Hepatocyte (in vitro differentiated cells): ENCODE results near the gene TFG. TPM values are rescaled to one million over a fixed set of nuclear protein-coding genes. Genes with fewer than 3 reads are reported as not detected.

Experiments
- DNase-seq: peaks from one replicate; pipeline ENCODE4 v3.0.0-alpha.2; 2016; ENCODE audit warnings: low spot score
- H2AFZ ChIP-seq: fragments of 200-600 bp; sonication (generic); 2 replicates; pipeline ENCODE4 v1.6.0; 2016; ENCODE audit warnings: antibody characterized with exemption, mild to moderate bottlenecking
- H3K27ac ChIP-seq: fragments of 200-600 bp; sonication (generic); 2 replicates; pipeline ENCODE4 v1.5.1; 2016; ENCODE audit warnings: mild to moderate bottlenecking
- H3K27me3 ChIP-seq: fragments of 200-600 bp; sonication (generic); 2 replicates; pipeline ENCODE4 v1.6.1; 2016
- H3K36me3 ChIP-seq: fragments of 200-600 bp; sonication (generic); replicated peaks from 2 replicates; pipeline ENCODE4 v1.5.1; 2016; ENCODE audit warnings: low read depth; ENCODE audit not compliant: insufficient read depth
- H3K4me1 ChIP-seq: fragments of 200-600 bp; sonication (generic); 2 replicates; pipeline ENCODE4 v1.5.1; 2016; ENCODE audit warnings: mild to moderate bottlenecking, moderate library complexity; ENCODE audit not compliant: insufficient read depth
- H3K4me2 ChIP-seq: fragments of 200-600 bp; sonication (generic); 2 replicates; pipeline ENCODE4 v1.6.0; 2016
- H3K4me3 ChIP-seq: fragments of 200-600 bp; sonication (generic); 2 replicates; pipeline ENCODE4 v1.5.1; 2016; ENCODE audit warnings: mild to moderate bottlenecking
- H3K79me2 ChIP-seq: fragments of 200-600 bp; sonication (generic); 2 replicates; pipeline ENCODE4 v1.6.0; 2017; ENCODE audit warnings: mild to moderate bottlenecking
- H3K9me2 ChIP-seq: fragments of 200-600 bp; sonication (generic); replicated peaks from 2 replicates; pipeline ENCODE4 v1.6.0; 2017; ENCODE audit warnings: mild to moderate bottlenecking; ENCODE audit not compliant: insufficient read depth
- H3K9me3 ChIP-seq: fragments of 200-600 bp; sonication (generic); 2 replicates; pipeline ENCODE4 v1.5.1; 2016; ENCODE audit warnings: low read depth, mild to moderate bottlenecking
- H4K20me1 ChIP-seq: fragments of 200-600 bp; sonication (generic); 2 replicates; pipeline ENCODE4 v1.6.0; 2016; ENCODE audit warnings: mild to moderate bottlenecking; ENCODE audit not compliant: insufficient read depth, poor library complexity, severe bottlenecking
- CTCF ChIP-seq: fragments of 200-600 bp; sonication (generic); IDR thresholded peaks from 2 replicates; pipeline ENCODE4 v1.5.1; 2016; ENCODE audit warnings: antibody characterized with exemption, mild to moderate bottlenecking; ENCODE audit not compliant: poor library complexity
- EZH2 ChIP-seq: fragments of 200-600 bp; sonication (generic); IDR thresholded peaks from 2 replicates; pipeline ENCODE4 v1.6.1; 2016; ENCODE audit warnings: antibody characterized with exemption, mild to moderate bottlenecking, borderline replicate concordance
- EZH2phosphoT487 ChIP-seq: fragments of 200-600 bp; sonication (generic); IDR thresholded peaks from one replicate; pipeline ENCODE4 v1.6.1; 2018; ENCODE audit warnings: antibody characterized with exemption, mild to moderate bottlenecking, low read depth, moderate library complexity; ENCODE audit not compliant: unreplicated experiment, severe bottlenecking
- WGBS: methylation state at CpG from one replicate; pipeline ENCODE4 v1.1.6; 2016; ENCODE audit warnings: low lambda C conversion rate; ENCODE audit errors: missing lambda C conversion rate; 5-methylcytosine and 5-hydroxymethylcytosine counted together
- polyA plus RNA-seq: library from polyadenylated mRNA; unstranded; fragments of >200 nt; fragmentation: Nextera tagmentation; extraction: Ambion mirVana; gene quantifications from 2 replicates; pipeline ENCODE4 v1.2.1, GENCODE V29; 2016
- total RNA-seq: library from RNA; depleted of rRNA; stranded (reverse); fragments of >200 nt; gene quantifications from 2 replicates; pipeline ENCODE4 v1.2.3, GENCODE V29; 2014

TFG gene
- total and polyA plus RNA-seq, 2 experiments from 2014 or later: 150 to 228 TPM

GRCh38 chr3:100761951-100762350, 52.7 kb downstream of the TFG start:
- Histone ChIP-seq H3K79me2 (no peaks in the 10 kb centered on the region), H3K27ac (no peak overlapping the region), H3K36me3 (no peaks in the 10 kb centered on the region), H3K27me3 (no peaks in the 10 kb centered on the region), H4K20me1 (no peaks in the 10 kb centered on the region), H3K4me2 (no peak overlapping the region), H3K4me3 (no peak overlapping the region), H3K9me2 (no peaks in the 10 kb centered on the region), H3K4me1 (no peaks in the 10 kb centered on the region), H2AFZ (no peak overlapping the region), H3K9me3 (no peaks in the 10 kb centered on the region)
- no peak for TF ChIP-seq CTCF
- TF ChIP-seq EZH2phosphoT487: no peak
- no peak for TF ChIP-seq EZH2
- no peak for DNase-seq

- Histone ChIP-seq H3K79me2 (no peaks in the 10 kb centered on the region), H2AFZ (no peak overlapping the region), H4K20me1 (no peaks in the 10 kb centered on the region), H3K27ac (no peak overlapping the region), H3K27me3 (no peaks in the 10 kb centered on the region), H3K9me3 (no peaks in the 10 kb centered on the region), H3K9me2 (no peaks in the 10 kb centered on the region), H3K36me3 (no peaks in the 10 kb centered on the region), H3K4me3 (no peak overlapping the region), H3K4me1 (no peaks in the 10 kb centered on the region), H3K4me2 (no peak overlapping the region)
- WGBS: 88% methylated on average over 3 of the region's 3 CpGs
- DNase-seq: no peak
- no peak for TF ChIP-seq CTCF
- TF ChIP-seq EZH2: no peak
- no peak for TF ChIP-seq EZH2phosphoT487
Measured at GRCh38 chr3:100765437-100765975, 56.2 kb downstream of the TFG start.

GRCh38 chr3:100766069-100766468, 56.8 kb downstream of the TFG start:
- H3K4me1 ChIP-seq: no peaks in the 10 kb centered on the region
- no peaks in the 10 kb centered on the region for H3K9me2 ChIP-seq
- no peak overlapping the region for H3K4me2 ChIP-seq
- H3K27me3 ChIP-seq: no peaks in the 10 kb centered on the region
- DNase-seq: no peak
- H3K4me3 ChIP-seq: no peak overlapping the region
- H4K20me1 ChIP-seq: no peaks in the 10 kb centered on the region
- WGBS: 86% methylated on average over 2 of the region's 2 CpGs
- no peaks in the 10 kb centered on the region for H3K79me2 ChIP-seq
- TF ChIP-seq EZH2: no peak
- no peak for TF ChIP-seq CTCF
- no peak for TF ChIP-seq EZH2phosphoT487
- no peak overlapping the region for H2AFZ ChIP-seq
- H3K9me3 ChIP-seq: no peaks in the 10 kb centered on the region
- H3K27ac ChIP-seq: no peak overlapping the region
- H3K36me3 ChIP-seq: no peaks in the 10 kb centered on the region

GRCh38 chr3:100769693-100770092, 60.4 kb downstream of the TFG start:
- no peaks in the 10 kb centered on the region for H3K4me1 ChIP-seq
- H3K9me3 ChIP-seq: no peaks in the 10 kb centered on the region
- H3K4me3 ChIP-seq: no peak overlapping the region
- no peaks in the 10 kb centered on the region for H3K27me3 ChIP-seq
- H3K36me3 ChIP-seq: no peaks in the 10 kb centered on the region
- H2AFZ ChIP-seq: no peak overlapping the region
- no peak overlapping the region for H3K27ac ChIP-seq
- H3K9me2 ChIP-seq: no peaks in the 10 kb centered on the region
- TF ChIP-seq EZH2phosphoT487 (no peak), EZH2 (no peak), CTCF (no peak)
- no peak overlapping the region for H3K4me2 ChIP-seq
- 65% methylated on average over 3 of the region's 3 CpGs for WGBS
- H3K79me2 ChIP-seq: no peaks in the 10 kb centered on the region
- H4K20me1 ChIP-seq: no peaks in the 10 kb centered on the region
- DNase-seq: no peak
